SK-N-SH (cell line): ENCODE data around the gene TACR2. TPM values are rescaled to one million over a fixed set of nuclear protein-coding genes. Genes with fewer than 3 reads are reported as not detected.

Source experiments
- CTCF ChIA-PET: fragments of 300-600, 350-600 bp; formaldehyde crosslinking; extraction: SDS; loops from one replicate; lab custom pipeline; 2021; lab: Yijun Ruan, JAX
- POLR2A ChIA-PET: fragments of 350-600 bp; sonication (Branson Sonifier 250); formaldehyde crosslinking; extraction: SDS; loops from one replicate; lab custom pipeline; 2020; ENCODE audit warnings: antibody characterized with exemption, inconsistent platforms; lab: Yijun Ruan, JAX
- DNase-seq: peaks from one replicate; pipeline ENCODE4 v3.0.0; 2012
- H2AFZ ChIP-seq: fragments of 200-600 bp; sonication (generic); 2 replicates; pipeline ENCODE4 v1.8.1; 2016; ENCODE audit warnings: antibody characterized with exemption, mild to moderate bottlenecking, low read depth
- H3F3A ChIP-seq: fragments of 200-600 bp; sonication (generic); replicated peaks from 2 replicates; pipeline ENCODE3; 2016; ENCODE audit warnings: antibody characterized with exemption, mild to moderate bottlenecking; ENCODE audit not compliant: insufficient read depth
- H3K27ac ChIP-seq, 2 experiments: fragments of 200-500 bp in 1 of 2; fragments of 200-600 bp in 1 of 2; sonication (Bioruptor generic) in 1 of 2; sonication (generic), shearing (Covaris generic) in 1 of 2; 2 replicates each; pipeline versions ENCODE4 v1.5.1 to v1.6.1; 2014 to 2016; ENCODE audit warnings: low read depth in 2 of 2, inconsistent platforms in 1 of 2, low read length in 1 of 2, mild to moderate bottlenecking in 1 of 2, mixed read lengths in 1 of 2
- H3K27me3 ChIP-seq: fragments of 200-600 bp; sonication (generic), shearing (Covaris generic); 2 replicates; pipeline ENCODE4 v1.6.1; 2016; ENCODE audit warnings: mixed run types; ENCODE audit not compliant: insufficient read depth
- H3K36me3 ChIP-seq, 2 experiments: fragments of 200-500 bp in 1 of 2; fragments of 200-600 bp in 1 of 2; sonication (Bioruptor generic) in 1 of 2; sonication (generic) in 1 of 2; replicated peaks in 1 of 2; 2 replicates each; pipeline versions ENCODE3 to v1.5.1; 2014 to 2016; ENCODE audit warnings: low read length in 1 of 2, mild to moderate bottlenecking in 1 of 2; ENCODE audit not compliant: insufficient read depth in 2 of 2, control insufficient read depth in 1 of 2
- H3K4me1 ChIP-seq, 2 experiments: fragments of 200-500 bp in 1 of 2; fragments of 200-600 bp in 1 of 2; sonication (Bioruptor generic) in 1 of 2; sonication (generic), shearing (Covaris generic) in 1 of 2; 2 replicates each; pipeline versions ENCODE4 v1.5.1 to v1.6.1; 2014 to 2016; ENCODE audit warnings: low read depth in 1 of 2, low read length in 1 of 2, mixed run types in 1 of 2; ENCODE audit not compliant: insufficient read depth in 2 of 2, control insufficient read depth in 1 of 2
- H3K4me2 ChIP-seq: fragments of 200-600 bp; sonication (generic), shearing (Covaris generic); 2 replicates; pipeline ENCODE4 v1.6.1; 2017; ENCODE audit warnings: mixed run types
- H3K4me3 ChIP-seq, 2 experiments: fragments of 200-500 bp in 1 of 2; fragments of 200-600 bp in 1 of 2; sonication (Bioruptor generic) in 1 of 2; sonication (generic), shearing (Covaris generic) in 1 of 2; 2 replicates each; pipeline versions ENCODE4 v1.5.1 to v1.8.1; 2014 to 2016; ENCODE audit warnings: low read depth in 2 of 2, inconsistent platforms in 1 of 2, low read length in 1 of 2, mild to moderate bottlenecking in 1 of 2, mixed read lengths in 1 of 2, moderate library complexity in 1 of 2
- H3K79me2 ChIP-seq: fragments of 200-600 bp; sonication (generic); 2 replicates; pipeline ENCODE4 v1.8.1; 2017; ENCODE audit warnings: mild to moderate bottlenecking; ENCODE audit not compliant: insufficient read depth
- H3K9ac ChIP-seq: fragments of 200-600 bp; sonication (generic); 2 replicates; pipeline ENCODE4 v1.6.1; 2017; ENCODE audit warnings: mixed run types
- H3K9me2 ChIP-seq: fragments of 200-600 bp; sonication (generic); 2 replicates; pipeline ENCODE4 v1.6.1; 2017; ENCODE audit warnings: mixed run types
- H3K9me3 ChIP-seq: fragments of 200-600 bp; sonication (generic); 2 replicates; pipeline ENCODE4 v1.6.1; 2017; ENCODE audit warnings: mixed run types, mild to moderate bottlenecking, moderate library complexity
- H4K20me1 ChIP-seq: fragments of 200-600 bp; sonication (generic); 2 replicates; pipeline ENCODE4 v1.6.1; 2017; ENCODE audit warnings: mild to moderate bottlenecking, mixed run types; ENCODE audit not compliant: insufficient read depth
- CHD2 ChIP-seq: fragments of 150-350 bp; IDR thresholded peaks from 2 replicates; pipeline ENCODE4 v1.6.1; 2018; ENCODE audit warnings: low read length; ENCODE audit not compliant: partially characterized antibody
- ELF1 ChIP-seq: IDR thresholded peaks from 2 replicates; pipeline ENCODE4 v1.4.0; 2012
- EZH2phosphoT487 ChIP-seq: fragments of 200-600 bp; sonication (generic); IDR thresholded peaks from 2 replicates; pipeline ENCODE4 v1.6.1; 2017; ENCODE audit warnings: low read depth, mixed run types, mild to moderate bottlenecking, antibody characterized with exemption, moderate library complexity, borderline replicate concordance
- FOSL2 ChIP-seq: IDR thresholded peaks from 2 replicates; pipeline ENCODE4 v1.4.0; 2012; ENCODE audit warnings: low read depth, mild to moderate bottlenecking, moderate library complexity, borderline replicate concordance
- FOXM1 ChIP-seq: IDR thresholded peaks from 2 replicates; pipeline ENCODE4 v1.4.0; 2012; ENCODE audit warnings: low read depth, mild to moderate bottlenecking
- GATA2 ChIP-seq: sonication (generic); formaldehyde crosslinking; IDR thresholded peaks from 2 replicates; pipeline ENCODE4 v1.5.0; 2020; ENCODE audit warnings: mild to moderate bottlenecking, missing genetic modification reagents
- RCOR1 ChIP-seq: fragments of 150-350 bp; IDR thresholded peaks from 2 replicates; pipeline ENCODE4 v1.6.1; 2017; ENCODE audit warnings: antibody characterized with exemption, low read length
- RXRA ChIP-seq: IDR thresholded peaks from 2 replicates; pipeline ENCODE4 v1.4.0; 2012; ENCODE audit warnings: low read depth, mild to moderate bottlenecking, borderline replicate concordance
- SIN3A ChIP-seq: IDR thresholded peaks from 2 replicates; pipeline ENCODE4 v1.6.1; 2012; ENCODE audit warnings: low read depth, mild to moderate bottlenecking, low read length, moderate library complexity, borderline replicate concordance
- TAF1 ChIP-seq: IDR thresholded peaks from 2 replicates; pipeline ENCODE4 v1.6.1; 2012; ENCODE audit warnings: low read depth, mild to moderate bottlenecking, low read length, moderate library complexity, borderline replicate concordance
- ZBTB33 ChIP-seq: IDR thresholded peaks from 2 replicates; pipeline ENCODE4 v1.4.0; 2012; ENCODE audit warnings: low read depth, borderline replicate concordance
- WGBS: methylation state at CpG from one replicate; pipeline ENCODE4 v1.1.6; 2017; ENCODE audit warnings: low lambda C conversion rate; 5-methylcytosine and 5-hydroxymethylcytosine counted together
- polyA plus RNA-seq, 3 experiments: library from polyadenylated mRNA; depleted of rRNA; stranded (reverse); fragments of >200 nt; gene quantifications; 2 replicates each; pipeline ENCODE4 v1.2.3, GENCODE V29; 2012
- TF ChIP-seq, protein P1 (sequence below): IDR thresholded peaks from 2 replicates; pipeline ENCODE4 v1.6.1; 2012; ENCODE audit warnings: mild to moderate bottlenecking, low read depth, low read length, moderate library complexity

The TACR2 gene
- polyA plus RNA-seq, 1 of the 3 experiments (the other 2 are of a cell fraction): 0.02 TPM

DNA sequence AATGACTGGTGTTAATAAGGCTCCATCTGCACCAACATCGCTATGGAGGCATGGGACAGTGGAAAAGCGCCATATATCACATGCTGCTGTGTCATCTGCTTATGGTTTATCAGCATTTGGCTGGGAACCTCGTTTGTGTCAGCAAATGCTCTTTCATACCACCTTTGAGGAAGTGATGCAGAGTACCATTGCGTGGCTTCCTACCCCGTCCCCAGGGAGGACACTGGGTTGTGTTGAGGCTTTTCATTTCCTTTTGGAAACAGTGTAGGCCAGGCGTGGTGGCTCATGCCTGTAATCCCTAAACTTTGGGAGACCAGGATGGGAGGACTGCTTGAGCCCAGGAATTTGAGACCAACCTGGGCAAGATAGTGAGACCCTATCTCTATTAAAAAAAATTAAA lies 6.8 kb downstream of the TACR2 start:
- Histone ChIP-seq H3K4me3 (no peak overlapping the region), H3K27me3 (no peaks in the 10 kb centered on the region), H3K9me2 (no peaks in the 10 kb centered on the region), H3K9me3 (no peaks in the 10 kb centered on the region), H2AFZ (no peak overlapping the region), H3K27ac (no peak overlapping the region), H3K36me3 (no peaks in the 10 kb centered on the region), H3F3A (peaks cover 10% of the 10 kb centered on the region), H3K4me1 (peaks cover 0 to 21% of the 10 kb centered on the region in 2 experiments; a peak in 2 of 4 replicates), H3K4me2 (no peak overlapping the region), H3K9ac (no peak overlapping the region), H3K79me2 (no peaks in the 10 kb centered on the region), H4K20me1 (no peaks in the 10 kb centered on the region)
- ChIA-PET POLR2A (no interaction called here), CTCF (interaction anchor here (0.8 to 2.1 kb wide), 4 partner anchors 10 to 227 kb away, joined by 3 to 6 read pairs (median 4); no protein-coding TSS in a partner anchor)
- DNase-seq: no peak
- TF ChIP-seq GATA2 (CRISPR knock-in tag): no peak
- no peak for TF ChIP-seq CHD2
- no peak for TF ChIP-seq TAF1
- no peak for TF ChIP-seq FOXM1
- WGBS: 79% methylated on average over 6 of the region's 6 CpGs

DNA sequence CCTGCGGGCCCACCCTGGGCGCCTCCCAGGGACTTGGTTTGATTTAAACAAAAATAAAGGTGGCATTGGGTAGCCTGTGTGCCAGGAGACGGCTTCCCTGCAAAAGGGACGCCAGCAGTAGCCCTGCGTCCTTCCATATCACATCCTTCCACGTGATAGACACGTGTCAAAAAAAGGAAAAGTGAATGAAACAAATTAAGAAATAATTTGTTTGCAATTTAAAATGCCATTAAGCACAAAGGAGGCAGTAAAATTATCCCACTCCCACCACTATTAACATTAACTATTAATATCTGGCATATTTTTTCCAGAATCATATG lies 7.6 kb downstream of the TACR2 start:
- peaks cover 0 to 21% of the 10 kb centered on the region in 2 experiments; a peak in 2 of 4 replicates for H3K4me1 ChIP-seq
- H3K79me2 ChIP-seq: no peaks in the 10 kb centered on the region
- H2AFZ ChIP-seq: peak overlapping the region; percentile 77; the same call in 1 of the 2 replicates
- peak overlapping the region; percentile 78; the same call in 1 of the 2 replicates for H3K4me2 ChIP-seq
- ChIA-PET CTCF (interaction anchor here (1.0 to 6.7 kb wide), 19 partner anchors 10 to 392 kb away, joined by 3 to 55 read pairs (median 5); partner anchors contain the start of gene TSPAN15), POLR2A (interaction anchor here (1.0 kb wide), 1 partner anchor 98 kb away, joined by 4 read pairs; no protein-coding TSS in a partner anchor)
- H3K9me2 ChIP-seq: no peaks in the 10 kb centered on the region
- H3K9ac ChIP-seq: 0 out of 2 replicates have a peak overlapping the region, but pooled peaks have one; percentile 36
- H3F3A ChIP-seq: peaks cover 10% of the 10 kb centered on the region
- TF ChIP-seq ELF1: no peak
- TF ChIP-seq RCOR1: no peak
- no peak for TF ChIP-seq FOSL2
- TF ChIP-seq EZH2phosphoT487: no peak
- H3K9me3 ChIP-seq: no peaks in the 10 kb centered on the region
- peak overlapping the region; percentile 35 to 39; a peak in 3 of 4 replicates for H3K4me3 ChIP-seq
- H3K36me3 ChIP-seq: peaks cover 0 to 5% of the 10 kb centered on the region in 2 experiments
- 42% methylated on average over 7 of the region's 7 CpGs for WGBS
- no peak for DNase-seq
- H4K20me1 ChIP-seq: no peaks in the 10 kb centered on the region
- H3K27me3 ChIP-seq: no peaks in the 10 kb centered on the region
- H3K27ac ChIP-seq: peak overlapping the region; percentile 33 to 50; a peak in 2 of 4 replicates

GRCh38 chr10:69408318-69409175 lies 8.2 kb downstream of the TACR2 start:
- Histone ChIP-seq H3K4me1 (peaks cover 0 to 20% of the 10 kb centered on the region in 2 experiments; a peak in 2 of 4 replicates), H3K9me2 (no peaks in the 10 kb centered on the region), H4K20me1 (no peaks in the 10 kb centered on the region), H3K4me2 (peak overlapping the region; percentile 78), H3K27ac (peak overlapping the region; percentile 46 to 50; a peak in 3 of 4 replicates), H2AFZ (peak overlapping the region; percentile 78), H3K36me3 (peaks cover 0 to 6% of the 10 kb centered on the region in 2 experiments), H3K4me3 (peak overlapping the region; percentile 35 to 39; a peak in 3 of 4 replicates), H3F3A (peaks cover 10% of the 10 kb centered on the region), H3K79me2 (no peaks in the 10 kb centered on the region), H3K9ac (0 out of 2 replicates have a peak overlapping the region, but pooled peaks have one; percentile 36), H3K9me3 (no peaks in the 10 kb centered on the region), H3K27me3 (no peaks in the 10 kb centered on the region)
- 3% methylated on average over 41 of the region's 64 CpGs for whole genome bisulfite sequencing
- ChIA-PET CTCF (interaction anchor here (0.6 to 6.7 kb wide), 47 partner anchors 9 to 456 kb away, joined by 3 to 55 read pairs (median 4); partner anchors contain the start of genes HKDC1, TACR2 and TSPAN15), POLR2A (interaction anchor here (0.6 to 1.0 kb wide), 2 partner anchors 99 to 211 kb away, joined by 3 to 4 read pairs; no protein-coding TSS in a partner anchor)
- DNase-seq: peak; percentile 98
- TF ChIP-seq CHD2 (no peak), SIN3A (0 out of 2 replicates have a peak, but pooled peaks have one; percentile 26), RXRA (no peak), EZH2phosphoT487 (no peak), ZBTB33 (no peak), GATA2 (CRISPR knock-in tag) (no peak)
- TF ChIP-seq, protein P1, sequence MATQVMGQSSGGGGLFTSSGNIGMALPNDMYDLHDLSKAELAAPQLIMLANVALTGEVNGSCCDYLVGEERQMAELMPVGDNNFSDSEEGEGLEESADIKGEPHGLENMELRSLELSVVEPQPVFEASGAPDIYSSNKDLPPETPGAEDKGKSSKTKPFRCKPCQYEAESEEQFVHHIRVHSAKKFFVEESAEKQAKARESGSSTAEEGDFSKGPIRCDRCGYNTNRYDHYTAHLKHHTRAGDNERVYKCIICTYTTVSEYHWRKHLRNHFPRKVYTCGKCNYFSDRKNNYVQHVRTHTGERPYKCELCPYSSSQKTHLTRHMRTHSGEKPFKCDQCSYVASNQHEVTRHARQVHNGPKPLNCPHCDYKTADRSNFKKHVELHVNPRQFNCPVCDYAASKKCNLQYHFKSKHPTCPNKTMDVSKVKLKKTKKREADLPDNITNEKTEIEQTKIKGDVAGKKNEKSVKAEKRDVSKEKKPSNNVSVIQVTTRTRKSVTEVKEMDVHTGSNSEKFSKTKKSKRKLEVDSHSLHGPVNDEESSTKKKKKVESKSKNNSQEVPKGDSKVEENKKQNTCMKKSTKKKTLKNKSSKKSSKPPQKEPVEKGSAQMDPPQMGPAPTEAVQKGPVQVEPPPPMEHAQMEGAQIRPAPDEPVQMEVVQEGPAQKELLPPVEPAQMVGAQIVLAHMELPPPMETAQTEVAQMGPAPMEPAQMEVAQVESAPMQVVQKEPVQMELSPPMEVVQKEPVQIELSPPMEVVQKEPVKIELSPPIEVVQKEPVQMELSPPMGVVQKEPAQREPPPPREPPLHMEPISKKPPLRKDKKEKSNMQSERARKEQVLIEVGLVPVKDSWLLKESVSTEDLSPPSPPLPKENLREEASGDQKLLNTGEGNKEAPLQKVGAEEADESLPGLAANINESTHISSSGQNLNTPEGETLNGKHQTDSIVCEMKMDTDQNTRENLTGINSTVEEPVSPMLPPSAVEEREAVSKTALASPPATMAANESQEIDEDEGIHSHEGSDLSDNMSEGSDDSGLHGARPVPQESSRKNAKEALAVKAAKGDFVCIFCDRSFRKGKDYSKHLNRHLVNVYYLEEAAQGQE: no peak
